Gastroesophageal sphincter (tissue), 3 donors: ENCODE data around the gene TPT1.

ENCODE experiments used
- EP300 ChIP-seq: sonication (generic); formaldehyde crosslinking; IDR thresholded peaks from one replicate; pipeline ENCODE4 v1.6.1; 2017; ENCODE audit warnings: antibody characterized with exemption, mild to moderate bottlenecking
- POLR2A ChIP-seq, 2 donors: fragments of 450-650 bp; IDR thresholded peaks; one replicate each; pipeline ENCODE4 v1.6.1; 2017; ENCODE audit warnings: antibody characterized with exemption in 2 of 2, mild to moderate bottlenecking in 2 of 2, moderate library complexity in 1 of 2
- POLR2AphosphoS5 ChIP-seq: sonication (generic); formaldehyde crosslinking; IDR thresholded peaks from one replicate; pipeline ENCODE4 v1.6.1; 2017; ENCODE audit warnings: antibody characterized with exemption
- TF ChIP-seq, protein P1 (sequence below), 4 experiments: fragments of 200-600 bp in 2 of 4; fragments of 450-650 bp in 2 of 4; sonication (generic) in 1 of 4; IDR thresholded peaks; one replicate each; pipeline ENCODE4 v1.5.1; 2017 to 2019; ENCODE audit warnings: antibody characterized with exemption in 4 of 4, mild to moderate bottlenecking in 2 of 4, moderate library complexity in 2 of 4

DNA sequence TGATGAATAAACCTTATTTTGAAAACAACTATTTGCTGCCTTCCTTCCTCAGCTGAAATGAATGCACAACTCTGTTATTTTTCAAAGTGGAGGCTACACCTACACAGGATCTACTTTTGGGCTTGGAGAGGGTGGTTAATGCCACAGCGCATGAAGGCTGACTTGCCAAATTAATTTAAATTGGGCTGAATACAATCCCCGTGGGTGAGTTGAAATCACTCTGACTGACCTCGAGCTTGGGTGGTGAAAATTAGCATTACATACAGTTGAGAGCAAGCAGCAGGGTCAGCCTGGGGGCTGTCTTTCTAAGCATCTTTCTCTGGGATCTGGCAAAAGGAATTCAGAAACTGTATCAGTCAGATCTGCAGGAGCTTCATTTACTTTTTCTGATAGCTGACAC lies 38.5 kb downstream of the TPT1 start:
- TF ChIP-seq POLR2A (IDR thresholded peaks at IDR 0.05) (no peak), EP300 (no peak), POLR2AphosphoS5 (no peak)
- TF ChIP-seq, protein P1, sequence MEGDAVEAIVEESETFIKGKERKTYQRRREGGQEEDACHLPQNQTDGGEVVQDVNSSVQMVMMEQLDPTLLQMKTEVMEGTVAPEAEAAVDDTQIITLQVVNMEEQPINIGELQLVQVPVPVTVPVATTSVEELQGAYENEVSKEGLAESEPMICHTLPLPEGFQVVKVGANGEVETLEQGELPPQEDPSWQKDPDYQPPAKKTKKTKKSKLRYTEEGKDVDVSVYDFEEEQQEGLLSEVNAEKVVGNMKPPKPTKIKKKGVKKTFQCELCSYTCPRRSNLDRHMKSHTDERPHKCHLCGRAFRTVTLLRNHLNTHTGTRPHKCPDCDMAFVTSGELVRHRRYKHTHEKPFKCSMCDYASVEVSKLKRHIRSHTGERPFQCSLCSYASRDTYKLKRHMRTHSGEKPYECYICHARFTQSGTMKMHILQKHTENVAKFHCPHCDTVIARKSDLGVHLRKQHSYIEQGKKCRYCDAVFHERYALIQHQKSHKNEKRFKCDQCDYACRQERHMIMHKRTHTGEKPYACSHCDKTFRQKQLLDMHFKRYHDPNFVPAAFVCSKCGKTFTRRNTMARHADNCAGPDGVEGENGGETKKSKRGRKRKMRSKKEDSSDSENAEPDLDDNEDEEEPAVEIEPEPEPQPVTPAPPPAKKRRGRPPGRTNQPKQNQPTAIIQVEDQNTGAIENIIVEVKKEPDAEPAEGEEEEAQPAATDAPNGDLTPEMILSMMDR (IDR thresholded peaks at IDR 0.05): no peak
